Stimulated activated CD8-positive, alpha-beta memory T cell treated with anti-CD3 and anti-CD28 coated beads, Interleukin-15, amount 100 ng/mL, for 48 hours (primary cell): ENCODE results near the gene IZUMO1.

Experiments used
- DNase-seq, 2 donors: peaks; one replicate each; pipeline ENCODE4 v3.0.0-alpha.2; 2020; ENCODE audit warnings: low read depth in 2 of 2

The IZUMO1 gene

GRCh38 chr19:48757089-48757675, 10.5 kb upstream of the IZUMO1 start:
- DNase-seq: no peak

GRCh38 chr19:48756686-48757085, 10.0 kb upstream of the IZUMO1 start:
- DNase-seq: no peak

GRCh38 chr19:48756212-48756611, 9.5 kb upstream of the IZUMO1 start:
- no peak for DNase-seq

- no peak for DNase-seq
Measured at GRCh38 chr19:48755787-48756186, 9.1 kb upstream of the IZUMO1 start.

GRCh38 chr19:48755084-48755641, 8.5 kb upstream of the IZUMO1 start, which contains the start of gene FGF21:
TSS of gene FGF21 (plus strand) at chr19:48755524. CDS start at chr19:48756237, 713 bp downstream.
- DNase-seq: no peak

GRCh38 chr19:48752496-48753365, 6.0 kb upstream of the IZUMO1 start, which contains the start of gene FUT1:
TSS of gene FUT1 (minus strand) at chr19:48752641. CDS start at chr19:48751281, 1,360 bp downstream.
- DNase-seq: no peak

- no peak for DNase-seq
Measured at GRCh38 chr19:48751845-48752495, 5.3 kb upstream of the IZUMO1 start.

- no peak for DNase-seq
Measured at GRCh38 chr19:48750771-48751504, 4.2 kb upstream of the IZUMO1 start.

GRCh38 chr19:48750351-48750750, 3.6 kb upstream of the IZUMO1 start:
- DNase-seq: no peak

- no peak for DNase-seq
Measured at GRCh38 chr19:48749571-48750198, 3.0 kb upstream of the IZUMO1 start.

- DNase-seq: no peak
Measured at GRCh38 chr19:48746110-48746509, 599 bp downstream of the IZUMO1 start.

- DNase-seq: peak in 1 of 2 donors; percentile 17
Measured at GRCh38 chr19:48745208-48745995, 1.3 kb downstream of the IZUMO1 start.

- DNase-seq: no peak
Measured at GRCh38 chr19:48742096-48742495, 4.6 kb downstream of the IZUMO1 start.

- peak in 1 of 2 donors; percentile 25 for DNase-seq
Measured at GRCh38 chr19:48741129-48741999, 5.3 kb downstream of the IZUMO1 start.

- DNase-seq: no peak
Measured at GRCh38 chr19:48740164-48740972, 6.3 kb downstream of the IZUMO1 start, which contains the start of gene RASIP1. TSS of gene RASIP1 (minus strand) at chr19:48740610. CDS start at chr19:48740282, 328 bp downstream.

GRCh38 chr19:48739404-48740163, 7.1 kb downstream of the IZUMO1 start:
- DNase-seq: no peak
